Neural progenitor cell (in vitro differentiated cells): ENCODE data around the gene PLXDC2. TPM values are rescaled to one million over a fixed set of nuclear protein-coding genes. Genes with fewer than 3 reads are reported as not detected.

ENCODE experiments used
- DNase-seq: peaks from one replicate; pipeline ENCODE4 v3.0.0-alpha.2; 2016; ENCODE audit warnings: low spot score
- H2AFZ ChIP-seq: fragments of 200-600 bp; sonication (generic); replicated peaks from 2 replicates; pipeline ENCODE4 v1.6.1; 2016; ENCODE audit warnings: antibody characterized with exemption
- H3F3A ChIP-seq: fragments of 200-600 bp; sonication (generic); 2 replicates; pipeline ENCODE4 v1.6.1; 2016; ENCODE audit warnings: antibody characterized with exemption, low read depth
- H3K27ac ChIP-seq: fragments of 200-600 bp; sonication (generic); 2 replicates; pipeline ENCODE4 v1.5.1; 2016; ENCODE audit warnings: mild to moderate bottlenecking
- H3K27me3 ChIP-seq: fragments of 200-600 bp; sonication (generic); 2 replicates; pipeline ENCODE4 v1.6.1; 2016; ENCODE audit warnings: mild to moderate bottlenecking, moderate library complexity
- H3K36me3 ChIP-seq: fragments of 200-600 bp; sonication (generic); 2 replicates; pipeline ENCODE4 v1.5.1; 2016
- H3K4me1 ChIP-seq: fragments of 200-600 bp; sonication (generic); 2 replicates; pipeline ENCODE4 v1.6.1; 2016; ENCODE audit warnings: mixed run types
- H3K4me2 ChIP-seq: fragments of 200-600 bp; sonication (generic); 2 replicates; pipeline ENCODE4 v1.6.1; 2016
- H3K4me3 ChIP-seq: fragments of 200-600 bp; sonication (generic); 2 replicates; pipeline ENCODE4 v1.5.1; 2016
- H3K79me2 ChIP-seq: fragments of 200-600 bp; sonication (generic); 2 replicates; pipeline ENCODE4 v1.6.1; 2016; ENCODE audit warnings: low read depth
- H3K9ac ChIP-seq: fragments of 200-600 bp; sonication (generic); 2 replicates; pipeline ENCODE4 v1.6.1; 2016
- H3K9me3 ChIP-seq: fragments of 200-600 bp; sonication (generic); 2 replicates; pipeline ENCODE4 v1.5.1; 2016; ENCODE audit warnings: low read depth
- H4K20me1 ChIP-seq: fragments of 200-600 bp; sonication (generic); 2 replicates; pipeline ENCODE4 v1.6.1; 2016; ENCODE audit warnings: low read depth
- H3K27ac Mint-ChIP-seq: 3 replicates; pipeline ENCODE4 v1.8.0; 2021; ENCODE audit warnings: mixed read lengths
- H3K27me3 Mint-ChIP-seq: 2 replicates; pipeline ENCODE4 v1.8.0; 2022; ENCODE audit warnings: low read depth, mild to moderate bottlenecking, inconsistent platforms, moderate library complexity, mixed read lengths; ENCODE audit not compliant: insufficient read depth
- H3K36me3 Mint-ChIP-seq: 3 replicates; pipeline ENCODE4 v1.8.0; 2021; ENCODE audit warnings: mixed read lengths
- H3K4me1 Mint-ChIP-seq: 3 replicates; pipeline ENCODE4 v1.8.0; 2021; ENCODE audit warnings: mixed read lengths
- H3K4me3 Mint-ChIP-seq: 3 replicates; pipeline ENCODE4 v1.8.0; 2021; ENCODE audit warnings: mild to moderate bottlenecking, moderate library complexity, mixed read lengths
- H3K9me3 Mint-ChIP-seq: 3 replicates; pipeline ENCODE4 v1.8.0; 2020; ENCODE audit warnings: mixed read lengths
- EZH2 ChIP-seq: fragments of 200-600 bp; sonication (generic); IDR thresholded peaks from 2 replicates; pipeline ENCODE4 v1.6.1; 2017; ENCODE audit warnings: antibody characterized with exemption, mild to moderate bottlenecking, moderate library complexity
- EZH2phosphoT487 ChIP-seq: fragments of 200-600 bp; sonication (generic); IDR thresholded peaks from 2 replicates; pipeline ENCODE4 v1.6.1; 2017; ENCODE audit warnings: antibody characterized with exemption
- total RNA-seq: library from RNA; depleted of rRNA; stranded (reverse); fragments of >200 nt; gene quantifications from 2 replicates; pipeline ENCODE4 v1.2.3, GENCODE V29; 2015; ENCODE audit warnings: low replicate concordance
- TF ChIP-seq, protein P1 (sequence below): fragments of 200-600 bp; sonication (generic); IDR thresholded peaks from 2 replicates; pipeline ENCODE4 v1.5.1; 2017; ENCODE audit warnings: antibody characterized with exemption, mild to moderate bottlenecking

PLXDC2 gene
- total RNA-seq, 1 donor from 2014 or later, result 44.2 TPM

DNA sequence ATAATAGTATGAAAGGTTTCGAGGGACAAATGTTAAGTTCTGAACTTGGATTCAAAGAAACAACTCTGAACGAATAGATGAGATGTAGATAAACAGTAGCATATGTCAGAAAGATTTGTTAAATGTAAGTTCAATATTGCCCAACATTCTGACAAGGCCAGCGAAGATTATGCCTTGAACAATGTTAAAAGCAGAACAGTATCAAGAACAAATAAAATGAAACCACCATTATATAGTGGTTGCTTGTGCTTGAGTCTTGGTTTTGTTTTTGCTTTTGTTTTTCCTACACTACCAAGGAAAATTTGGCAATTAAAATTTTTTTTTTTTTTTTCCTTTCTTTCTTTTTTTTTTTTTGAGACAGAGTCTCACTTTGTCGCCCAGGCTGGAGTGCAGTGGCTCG is 66.4 kb downstream of the PLXDC2 start:
- Mint-ChIP-seq H3K27me3 (peaks cover 2% of the 10 kb centered on the region), H3K4me3 (no peak overlapping the region)

DNA sequence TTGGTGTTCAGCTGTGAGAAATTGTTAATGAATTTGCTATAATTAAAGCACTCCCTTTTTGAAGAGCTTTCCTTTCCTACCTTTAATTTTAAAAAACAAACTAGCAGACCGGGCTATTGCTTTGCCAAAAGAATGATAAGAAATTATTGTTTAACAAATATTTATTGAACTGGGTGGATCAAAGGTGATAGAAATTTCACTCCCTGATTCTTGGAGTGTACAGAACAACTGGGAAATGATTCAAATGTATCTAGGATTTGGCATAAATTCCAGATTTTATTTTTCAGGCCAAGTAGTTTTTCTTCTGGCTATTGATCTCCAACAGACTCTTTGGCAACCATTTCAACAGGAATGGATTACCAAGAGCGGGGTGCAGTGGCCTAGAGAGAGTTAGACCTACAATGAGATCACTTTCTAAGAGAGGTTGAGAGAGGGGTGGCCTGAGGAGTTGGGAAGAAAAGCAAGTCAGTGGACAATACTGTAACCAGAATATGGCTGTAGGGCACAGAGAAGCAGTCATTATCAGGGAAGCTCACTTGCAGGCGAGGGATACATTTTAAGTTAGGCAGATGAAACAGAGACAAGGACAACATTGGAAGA is 71.9 kb downstream of the PLXDC2 start:
- H3K4me2 ChIP-seq, result no peak overlapping the region
- H3K9me3 Mint-ChIP-seq, result peaks cover 4% of the 10 kb centered on the region
- peaks cover 76% of the 10 kb centered on the region for H3K79me2 ChIP-seq

More for the DNA sequence above, 66.4 kb downstream of the PLXDC2 start:
- no peaks in the 10 kb centered on the region for H4K20me1 ChIP-seq
- Mint-ChIP-seq H3K4me1 (no peaks in the 10 kb centered on the region), H3K27ac (no peak overlapping the region), H3K9me3 (peaks cover 8% of the 10 kb centered on the region), H3K36me3 (peaks cover 8% of the 10 kb centered on the region)
- H3F3A ChIP-seq, result no peaks in the 10 kb centered on the region
- no peaks in the 10 kb centered on the region for H3K4me1 ChIP-seq
- H3K79me2 ChIP-seq, result peaks cover 79% of the 10 kb centered on the region
- H3K27me3 ChIP-seq, result no peaks in the 10 kb centered on the region
- DNase-seq, result no peak
- no peaks in the 10 kb centered on the region for H3K9me3 ChIP-seq
- H3K36me3 ChIP-seq, result no peaks in the 10 kb centered on the region
- H3K4me2 ChIP-seq, result no peak overlapping the region
- no peak overlapping the region for H2AFZ ChIP-seq
- H3K27ac ChIP-seq, result no peak overlapping the region
- H3K9ac ChIP-seq, result no peak overlapping the region
- H3K4me3 ChIP-seq, result no peak overlapping the region
- TF ChIP-seq EZH2 (no peak), EZH2phosphoT487 (no peak)
- TF ChIP-seq, protein P1, sequence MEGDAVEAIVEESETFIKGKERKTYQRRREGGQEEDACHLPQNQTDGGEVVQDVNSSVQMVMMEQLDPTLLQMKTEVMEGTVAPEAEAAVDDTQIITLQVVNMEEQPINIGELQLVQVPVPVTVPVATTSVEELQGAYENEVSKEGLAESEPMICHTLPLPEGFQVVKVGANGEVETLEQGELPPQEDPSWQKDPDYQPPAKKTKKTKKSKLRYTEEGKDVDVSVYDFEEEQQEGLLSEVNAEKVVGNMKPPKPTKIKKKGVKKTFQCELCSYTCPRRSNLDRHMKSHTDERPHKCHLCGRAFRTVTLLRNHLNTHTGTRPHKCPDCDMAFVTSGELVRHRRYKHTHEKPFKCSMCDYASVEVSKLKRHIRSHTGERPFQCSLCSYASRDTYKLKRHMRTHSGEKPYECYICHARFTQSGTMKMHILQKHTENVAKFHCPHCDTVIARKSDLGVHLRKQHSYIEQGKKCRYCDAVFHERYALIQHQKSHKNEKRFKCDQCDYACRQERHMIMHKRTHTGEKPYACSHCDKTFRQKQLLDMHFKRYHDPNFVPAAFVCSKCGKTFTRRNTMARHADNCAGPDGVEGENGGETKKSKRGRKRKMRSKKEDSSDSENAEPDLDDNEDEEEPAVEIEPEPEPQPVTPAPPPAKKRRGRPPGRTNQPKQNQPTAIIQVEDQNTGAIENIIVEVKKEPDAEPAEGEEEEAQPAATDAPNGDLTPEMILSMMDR, result no peak

DNA sequence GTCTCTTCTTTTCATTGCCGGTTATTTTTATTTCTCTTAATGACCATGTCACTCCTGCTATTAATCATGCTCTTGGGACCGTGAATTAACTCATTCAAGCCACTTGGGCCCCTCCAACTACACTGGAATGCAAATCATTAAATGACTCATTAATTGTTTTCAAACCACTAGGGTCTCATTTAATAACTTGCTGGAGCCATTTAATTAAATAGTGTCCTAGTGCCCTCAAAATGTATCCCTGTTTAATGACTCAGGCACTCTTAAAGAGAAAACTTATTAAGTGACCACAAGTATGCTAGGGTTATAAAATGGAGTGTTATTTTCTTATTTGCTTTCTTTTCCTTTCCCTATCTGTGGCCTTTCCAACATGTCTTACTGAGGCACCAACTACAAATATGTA is 73.0 kb downstream of the PLXDC2 start:
- Mint-ChIP-seq H3K9me3 (peaks cover 4% of the 10 kb centered on the region), H3K27ac (no peak overlapping the region), H3K36me3 (peaks cover 6% of the 10 kb centered on the region), H3K27me3 (peaks cover 3% of the 10 kb centered on the region), H3K4me1 (peaks cover 31% of the 10 kb centered on the region), H3K4me3 (no peak overlapping the region)
- peaks cover 30% of the 10 kb centered on the region for H3K4me1 ChIP-seq
- no peak for DNase-seq
- no peak overlapping the region for H3K4me2 ChIP-seq
- H3K79me2 ChIP-seq, result peaks cover 73% of the 10 kb centered on the region
- no peak overlapping the region for H3K27ac ChIP-seq
- no peaks in the 10 kb centered on the region for H3K27me3 ChIP-seq
- H2AFZ ChIP-seq, result no peak overlapping the region
- no peaks in the 10 kb centered on the region for H3K9me3 ChIP-seq
- TF ChIP-seq EZH2, result no peak
- TF ChIP-seq EZH2phosphoT487, result no peak
- TF ChIP-seq, protein P1, result no peak
- H3K9ac ChIP-seq, result no peak overlapping the region
- H3K36me3 ChIP-seq, result no peaks in the 10 kb centered on the region
- H3K4me3 ChIP-seq, result no peak overlapping the region
- peaks cover 11% of the 10 kb centered on the region for H3F3A ChIP-seq
- peaks cover 21% of the 10 kb centered on the region for H4K20me1 ChIP-seq

More for the DNA sequence above, 71.9 kb downstream of the PLXDC2 start:
- Mint-ChIP-seq H3K4me3 (no peak overlapping the region), H3K27ac (no peak overlapping the region), H3K36me3 (peaks cover 6% of the 10 kb centered on the region), H3K27me3 (peaks cover 5% of the 10 kb centered on the region), H3K4me1 (peaks cover 31% of the 10 kb centered on the region)
- Histone ChIP-seq H3K9me3 (no peaks in the 10 kb centered on the region), H3K4me1 (peaks cover 30% of the 10 kb centered on the region), H3K36me3 (no peaks in the 10 kb centered on the region), H4K20me1 (peaks cover 21% of the 10 kb centered on the region), H3K27ac (no peak overlapping the region), H3K27me3 (no peaks in the 10 kb centered on the region), H3K9ac (no peak overlapping the region), H3K4me3 (no peak overlapping the region), H2AFZ (no peak overlapping the region), H3F3A (peaks cover 11% of the 10 kb centered on the region)
- DNase-seq, result no peak
- TF ChIP-seq EZH2phosphoT487 (no peak), EZH2 (no peak)
- TF ChIP-seq, protein P1, result no peak
